ENCODE data around the gene GHDC. TPM values are rescaled to one million over a fixed set of nuclear protein-coding genes. Genes with fewer than 3 reads are reported as not detected.

The GHDC gene
- total RNA-seq, 8 experiments from 2014 or later, result 7.0 to 27.3 (median 11.0) TPM

DNA sequence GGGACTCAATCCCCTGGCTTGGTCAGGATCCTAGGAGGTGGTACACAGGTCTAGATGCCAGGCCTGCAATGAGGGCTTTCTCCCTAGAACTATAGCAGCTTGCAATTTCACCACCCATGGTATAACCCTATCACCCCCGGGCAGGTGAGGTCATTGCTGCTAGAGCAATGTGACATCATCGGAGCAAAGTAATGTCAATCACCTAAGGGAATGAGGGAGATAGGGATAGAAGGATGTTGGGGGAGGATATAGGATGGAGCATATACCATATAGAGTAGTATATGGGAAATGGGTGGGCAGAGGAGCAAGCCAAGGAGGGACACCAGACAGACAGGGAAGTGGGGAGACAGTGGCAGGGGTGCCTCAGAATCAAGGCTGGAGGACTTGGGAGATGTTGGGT, 16.6 kb downstream of the GHDC start:
- in situ Hi-C loops (cut with MboI; ENCODE audit: low pct_unique_long_range_greater_than_20kb in 2 of 9, low sequenced_read_pairs in 9 of 9, unreplicated experiment in 9 of 9), result no loop called here
- 80% methylated on average over 2 of the region's 2 CpGs; no CpG with 5 or more reads in 9 of the 10 experiments for WGBS, 10 experiments
- Histone ChIP-seq H3K27ac (no peak overlapping the region), H3K4me1 (replicated peaks in 1 of 2) (peaks cover 0 to 5% of the 10 kb centered on the region in 2 donors), H3K4me3 (no peak overlapping the region)
- ATAC-seq (replicated peaks in 6 of 8), result no peak

GRCh38 chr17:42174126-42174783, 20.0 kb downstream of the GHDC start:
- Histone ChIP-seq H3K4me1 (replicated peaks in 1 of 2) (no peaks in the 10 kb centered on the region), H3K4me3 (no peak overlapping the region), H3K27ac (no peak overlapping the region)
- in situ Hi-C loops (cut with MboI; ENCODE audit: low pct_unique_long_range_greater_than_20kb in 2 of 9, low sequenced_read_pairs in 9 of 9, unreplicated experiment in 9 of 9), result no loop called here
- WGBS, 10 experiments, result 0 to 80% (median 35%) methylated on average over 1 to 2 of the region's 14 CpGs; no CpG with 5 or more reads in 6 of the 10 experiments
- peak in 2 of 8 experiments; percentile 10 to 16 for ATAC-seq (replicated peaks in 6 of 8)

DNA sequence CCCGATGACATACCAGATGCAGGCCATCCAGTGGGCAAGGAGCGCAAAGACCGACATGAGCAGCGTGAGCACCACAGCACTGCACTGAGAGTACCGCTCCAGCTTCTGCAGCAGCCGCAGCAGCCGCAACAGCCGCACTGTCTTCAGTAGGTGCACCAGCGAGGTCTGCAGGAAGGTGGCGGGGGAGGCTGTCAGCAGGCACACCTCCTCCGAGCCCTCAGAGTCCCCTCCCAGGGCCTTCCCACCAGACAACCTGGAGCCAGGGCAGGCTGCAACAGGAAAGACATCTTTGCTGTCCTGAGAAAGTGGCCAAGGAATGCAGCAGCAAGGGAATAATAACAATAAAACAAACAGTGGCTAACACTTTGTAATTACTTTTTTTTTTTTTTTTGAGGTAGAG, 22.5 kb downstream of the GHDC start:
- in situ Hi-C loops (cut with MboI; ENCODE audit: low pct_unique_long_range_greater_than_20kb in 2 of 9, low sequenced_read_pairs in 9 of 9, unreplicated experiment in 9 of 9), result no loop called here
- ATAC-seq (replicated peaks in 6 of 8), result peak in 2 of 8 experiments; percentile 7 to 24
- no peak overlapping the region for H3K4me3 ChIP-seq
- 59 to 65% (median 60%) methylated on average over 2 to 6 of the region's 11 CpGs; no CpG with 5 or more reads in 7 of the 10 experiments for WGBS, 10 experiments
- H3K27ac ChIP-seq, result no peak overlapping the region
- H3K4me1 ChIP-seq (replicated peaks in 1 of 2), result no peaks in the 10 kb centered on the region

DNA sequence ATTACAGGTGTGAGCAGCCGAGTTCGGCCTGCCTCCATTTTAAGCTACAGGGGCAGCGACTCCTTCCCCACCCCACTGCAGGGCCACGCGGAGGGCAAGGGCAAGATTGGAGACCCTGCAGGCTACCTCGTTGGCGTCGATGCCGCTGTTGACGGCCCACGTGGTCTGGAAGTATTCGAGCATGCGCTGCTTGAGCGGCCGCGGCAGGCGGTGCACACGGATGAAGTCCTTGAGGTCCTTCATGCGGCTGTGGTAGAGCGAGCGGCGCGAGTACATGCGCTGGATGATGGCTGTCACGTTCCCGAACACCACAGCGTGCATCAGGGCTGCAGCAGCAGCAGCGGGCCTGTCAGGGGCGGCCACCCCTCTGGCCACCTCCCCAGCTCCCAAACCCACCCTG, 24.9 kb downstream of the GHDC start:
- H3K4me1 ChIP-seq (replicated peaks in 1 of 2), result no peaks in the 10 kb centered on the region
- H3K4me3 ChIP-seq, result no peak overlapping the region
- in situ Hi-C loops (cut with MboI; ENCODE audit: low pct_unique_long_range_greater_than_20kb in 2 of 9, low sequenced_read_pairs in 9 of 9, unreplicated experiment in 9 of 9), result no loop called here
- ATAC-seq (replicated peaks in 6 of 8), result peak in 1 of 8 experiments; percentile 6
- 78 to 100% methylated on average over 1 to 7 of the region's 29 CpGs; no CpG with 5 or more reads in 8 of the 10 experiments for WGBS, 10 experiments
- no peak overlapping the region for H3K27ac ChIP-seq

GRCh38 chr17:42167807-42168206, 26.5 kb downstream of the GHDC start:
- in situ Hi-C loops (cut with MboI; ENCODE audit: low pct_unique_long_range_greater_than_20kb in 2 of 9, low sequenced_read_pairs in 9 of 9, unreplicated experiment in 9 of 9), result no loop called here

GRCh38 chr17:42166196-42166763, 28.0 kb downstream of the GHDC start:
- Histone ChIP-seq H3K27ac (no peak overlapping the region), H3K4me3 (no peak overlapping the region), H3K4me1 (replicated peaks in 1 of 2) (peaks cover 5 to 6% of the 10 kb centered on the region in 2 donors)
- in situ Hi-C loops (cut with MboI; ENCODE audit: low pct_unique_long_range_greater_than_20kb in 2 of 9, low sequenced_read_pairs in 9 of 9, unreplicated experiment in 9 of 9), result no loop called here
- WGBS, 10 experiments, result 74 to 89% (median 87%) methylated on average over 5 to 12 of the region's 19 CpGs; no CpG with 5 or more reads in 7 of the 10 experiments
- no peak for ATAC-seq (replicated peaks in 6 of 8)

More at GRCh38 chr17:42167807-42168206, 26.5 kb downstream of the GHDC start:
- H3K27ac ChIP-seq, result no peak overlapping the region
- no peak for ATAC-seq (replicated peaks in 6 of 8)
- 72 to 100% (median 83%) methylated on average over 1 to 8 of the region's 8 CpGs; no CpG with 5 or more reads in 3 of the 10 experiments for WGBS, 10 experiments
- H3K4me3 ChIP-seq, result no peak overlapping the region
- peaks cover 5 to 6% of the 10 kb centered on the region in 2 donors for H3K4me1 ChIP-seq (replicated peaks in 1 of 2)

GRCh38 chr17:42165751-42166150, 28.5 kb downstream of the GHDC start:
- 60 to 100% (median 80%) methylated on average over 1 to 5 of the region's 6 CpGs; no CpG with 5 or more reads in 3 of the 10 experiments for WGBS, 10 experiments
- Histone ChIP-seq H3K4me3 (no peak overlapping the region), H3K27ac (no peak overlapping the region), H3K4me1 (replicated peaks in 1 of 2) (peaks cover 5 to 6% of the 10 kb centered on the region in 2 donors)
- no peak for ATAC-seq (replicated peaks in 6 of 8)
- in situ Hi-C loops (cut with MboI; ENCODE audit: low pct_unique_long_range_greater_than_20kb in 2 of 9, low sequenced_read_pairs in 9 of 9, unreplicated experiment in 9 of 9), result no loop called here

DNA sequence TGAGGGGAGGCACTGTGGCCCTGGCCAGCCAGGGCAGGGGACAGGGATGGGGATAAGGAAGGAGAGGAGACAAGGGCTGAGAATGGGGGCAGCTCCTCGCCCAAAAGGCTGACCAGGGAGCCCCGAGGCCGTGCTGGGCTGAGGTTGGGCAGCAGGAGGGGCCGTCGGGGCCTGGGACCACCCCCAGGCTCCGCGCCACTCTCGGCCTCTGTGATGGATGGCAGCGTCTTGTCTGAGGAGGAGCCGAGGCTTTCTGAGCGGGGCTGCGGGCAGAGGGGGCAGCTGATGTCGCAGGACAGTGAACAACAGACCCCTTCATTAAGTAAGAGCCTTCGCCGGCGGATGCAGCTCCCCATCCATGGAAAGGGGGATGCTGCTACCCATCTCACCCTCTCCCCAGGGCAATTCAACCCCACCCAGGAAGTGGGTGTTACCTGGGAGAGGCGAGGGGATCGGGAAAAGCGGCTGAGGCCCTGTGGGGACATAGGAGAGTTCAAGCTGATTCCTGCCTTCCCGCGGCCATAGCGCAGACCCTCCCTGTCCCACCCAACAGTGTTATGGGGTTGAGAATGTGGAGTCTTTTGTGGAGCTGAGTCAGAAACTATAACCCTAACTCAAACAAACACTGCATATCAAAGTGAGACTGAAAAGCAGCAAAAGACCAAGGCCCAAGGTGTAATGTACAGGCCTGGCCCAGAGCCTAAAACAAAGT, 30.4 kb downstream of the GHDC start:
- no peak overlapping the region for H3K4me3 ChIP-seq
- peaks cover 5 to 6% of the 10 kb centered on the region in 2 donors for H3K4me1 ChIP-seq (replicated peaks in 1 of 2)
- peak in 5 of 8 experiments; percentile 23 to 49 (median 33) for ATAC-seq (replicated peaks in 6 of 8)
- 50 to 100% (median 61%) methylated on average over 1 to 4 of the region's 22 CpGs; no CpG with 5 or more reads in 3 of the 10 experiments for WGBS, 10 experiments
- in situ Hi-C loops (cut with MboI; ENCODE audit: low pct_unique_long_range_greater_than_20kb in 2 of 9, low sequenced_read_pairs in 9 of 9, unreplicated experiment in 9 of 9), result no loop called here
- no peak overlapping the region for H3K27ac ChIP-seq

DNA sequence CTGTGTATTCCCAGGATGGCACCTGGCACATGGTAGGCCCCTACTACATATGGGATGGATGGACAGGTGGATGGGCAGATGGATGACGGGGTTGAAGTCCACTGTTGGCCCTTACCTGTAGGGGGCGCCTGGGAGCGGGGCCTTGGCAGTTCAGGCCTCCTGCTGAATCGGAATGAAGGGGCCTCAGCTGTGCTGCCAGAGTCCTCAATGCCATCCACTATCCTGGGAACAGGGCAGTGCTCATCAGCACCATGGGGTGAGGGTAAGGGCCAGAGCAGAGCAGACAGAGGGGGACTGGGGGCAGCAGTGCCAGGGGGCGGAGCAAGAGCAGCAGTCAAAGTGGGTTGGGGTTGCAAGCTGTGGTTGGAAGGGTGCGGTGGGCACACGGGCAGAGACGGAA, 31.2 kb downstream of the GHDC start:
- in situ Hi-C loops (cut with MboI; ENCODE audit: low pct_unique_long_range_greater_than_20kb in 2 of 9, low sequenced_read_pairs in 9 of 9, unreplicated experiment in 9 of 9), result no loop called here
- ATAC-seq (replicated peaks in 6 of 8), result peak in 7 of 8 experiments; percentile 9 to 35 (median 17)
- Histone ChIP-seq H3K4me3 (no peak overlapping the region), H3K4me1 (replicated peaks in 1 of 2) (peaks cover 5 to 6% of the 10 kb centered on the region in 2 donors), H3K27ac (no peak overlapping the region)
- WGBS, 10 experiments, result 10 to 80% (median 40%) methylated on average over 1 to 3 of the region's 8 CpGs; no CpG with 5 or more reads in 7 of the 10 experiments

- WGBS, 10 experiments, result 50 to 100% (median 83%) methylated on average over 1 to 7 of the region's 7 CpGs; no CpG with 5 or more reads in 3 of the 10 experiments
- in situ Hi-C loops (cut with MboI; ENCODE audit: low pct_unique_long_range_greater_than_20kb in 2 of 9, low sequenced_read_pairs in 9 of 9, unreplicated experiment in 9 of 9), result no loop called here
- no peak overlapping the region for H3K4me3 ChIP-seq
- no peak overlapping the region for H3K27ac ChIP-seq
- peaks cover 5 to 6% of the 10 kb centered on the region in 2 donors for H3K4me1 ChIP-seq (replicated peaks in 1 of 2)
- ATAC-seq (replicated peaks in 6 of 8), result no peak
Observed at GRCh38 chr17:42160531-42160910, 33.8 kb downstream of the GHDC start.

DNA sequence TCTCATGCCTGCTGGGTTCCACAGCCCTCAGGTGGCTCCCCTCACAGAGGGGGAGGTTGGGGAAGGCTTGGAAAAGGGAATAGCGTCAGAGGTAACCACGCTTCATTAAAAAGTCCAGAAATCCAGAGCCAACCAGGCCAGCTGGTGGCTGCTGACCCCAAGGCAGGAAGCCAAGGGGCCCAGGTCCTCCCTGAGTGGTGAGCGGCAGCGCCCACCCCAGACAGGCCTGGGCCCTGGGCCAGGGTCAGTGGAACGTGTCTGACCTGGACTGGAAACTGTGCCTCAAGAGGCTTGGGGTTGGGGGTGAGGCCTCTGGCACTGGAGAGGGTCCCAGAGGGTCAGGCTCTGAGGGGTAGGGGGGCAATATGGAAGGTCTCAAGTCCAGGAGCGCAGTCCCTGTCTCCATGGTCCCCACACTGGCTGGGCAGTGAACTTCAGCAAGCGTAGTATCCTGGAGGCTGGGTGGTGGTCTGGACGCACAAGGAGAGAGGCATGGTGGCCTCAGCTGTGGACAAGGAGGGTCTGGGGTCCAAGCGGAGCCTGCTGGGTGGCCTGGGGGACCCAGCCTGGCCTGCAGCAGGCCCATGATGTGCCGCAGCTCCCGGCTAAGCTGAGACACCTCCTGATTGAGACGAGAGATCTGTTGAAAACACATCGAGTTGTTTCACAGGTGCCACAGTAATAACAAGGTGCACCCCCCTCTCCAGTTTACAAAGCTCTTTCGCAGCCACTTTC, 34.3 kb downstream of the GHDC start:
- no peak for ATAC-seq (replicated peaks in 6 of 8)
- in situ Hi-C loops (cut with MboI; ENCODE audit: low pct_unique_long_range_greater_than_20kb in 2 of 9, low sequenced_read_pairs in 9 of 9, unreplicated experiment in 9 of 9), result no loop called here
- Histone ChIP-seq H3K4me3 (no peak overlapping the region), H3K27ac (no peak overlapping the region), H3K4me1 (replicated peaks in 1 of 2) (peaks cover 5 to 6% of the 10 kb centered on the region in 2 donors)
- 17 to 100% (median 76%) methylated on average over 1 to 7 of the region's 14 CpGs; no CpG with 5 or more reads in 2 of the 10 experiments for WGBS, 10 experiments

- Histone ChIP-seq H3K4me1 (replicated peaks in 1 of 2) (peaks cover 4 to 11% of the 10 kb centered on the region in 2 donors), H3K27ac (no peak overlapping the region), H3K4me3 (peak overlapping the region in 4 of 5 donors; percentile 32 to 94 (median 84))
- WGBS, 10 experiments, result 0 to 60% (median 42%) methylated on average over 1 to 10 of the region's 17 CpGs; no CpG with 5 or more reads in 1 of the 10 experiments
- no peak for ATAC-seq (replicated peaks in 6 of 8)
- in situ Hi-C loops (cut with MboI; ENCODE audit: low pct_unique_long_range_greater_than_20kb in 2 of 9, low sequenced_read_pairs in 9 of 9, unreplicated experiment in 9 of 9), result no loop called here
Observed at GRCh38 chr17:42155614-42156045, 38.7 kb downstream of the GHDC start.

All from motor neuron (in vitro differentiated cells).